Stimulated activated CD4-positive, alpha-beta T cell treated with anti-CD3 and anti-CD28 coated beads, Interleukin-2, amount 100 ng/mL, for 24 hours (primary cell): ENCODE measurements around the gene AKNA.

Experiments
- DNase-seq, 2 donors: peaks; one replicate each; pipeline ENCODE4 v3.0.0-alpha.2; 2020

Gene AKNA

GRCh38 chr9:114355821-114356220, 32.0 kb downstream of the AKNA start:
- DNase-seq: no peak

- DNase-seq: no peak
Measured at GRCh38 chr9:114351932-114352331, 35.9 kb downstream of the AKNA start.

- no peak for DNase-seq
Measured at GRCh38 chr9:114350636-114351401, 37.0 kb downstream of the AKNA start.

- DNase-seq: no peak
Measured at GRCh38 chr9:114349713-114350480, 37.9 kb downstream of the AKNA start.

GRCh38 chr9:114348906-114349482, 38.8 kb downstream of the AKNA start:
- peak; percentile 89 to 90 for DNase-seq

- no peak for DNase-seq
Measured at GRCh38 chr9:114348261-114348905, 39.4 kb downstream of the AKNA start.

GRCh38 chr9:114347675-114348074, 40.1 kb downstream of the AKNA start:
- no peak for DNase-seq

- no peak for DNase-seq
Measured at GRCh38 chr9:114346146-114346545, 41.6 kb downstream of the AKNA start.

GRCh38 chr9:114345493-114346065, 42.2 kb downstream of the AKNA start:
- no peak for DNase-seq

- DNase-seq: no peak
Measured at GRCh38 chr9:114344692-114345091, 43.1 kb downstream of the AKNA start.

GRCh38 chr9:114344188-114344566, 43.6 kb downstream of the AKNA start:
- no peak for DNase-seq

GRCh38 chr9:114343471-114344187, 44.2 kb downstream of the AKNA start:
- no peak for DNase-seq

- no peak for DNase-seq
Measured at GRCh38 chr9:114342755-114343440, 44.9 kb downstream of the AKNA start.

- no peak for DNase-seq
Measured at GRCh38 chr9:114341991-114342390, 45.8 kb downstream of the AKNA start.

- no peak for DNase-seq
Measured at GRCh38 chr9:114341152-114341830, 46.5 kb downstream of the AKNA start.

GRCh38 chr9:114339130-114339908, 48.5 kb downstream of the AKNA start:
- peak; percentile 68 to 73 for DNase-seq

- DNase-seq: no peak
Measured at GRCh38 chr9:114338187-114338586, 49.6 kb downstream of the AKNA start.

- DNase-seq: no peak
Measured at GRCh38 chr9:114336699-114337395, 50.9 kb downstream of the AKNA start.

- no peak for DNase-seq
Measured at GRCh38 chr9:114336157-114336556, 51.6 kb downstream of the AKNA start.

GRCh38 chr9:114335745-114336144, 52.0 kb downstream of the AKNA start:
- no peak for DNase-seq
